SK-N-SH (cell line): ENCODE measurements around the gene OLAH. TPM values are rescaled to one million over a fixed set of nuclear protein-coding genes. Genes with fewer than 3 reads are reported as not detected.

Experiments
- CTCF ChIA-PET: fragments of 300-600, 350-600 bp; formaldehyde crosslinking; extraction: SDS; loops from one replicate; lab custom pipeline; 2021; lab: Yijun Ruan, JAX
- POLR2A ChIA-PET: fragments of 350-600 bp; sonication (Branson Sonifier 250); formaldehyde crosslinking; extraction: SDS; loops from one replicate; lab custom pipeline; 2020; ENCODE audit warnings: antibody characterized with exemption, inconsistent platforms; lab: Yijun Ruan, JAX
- DNase-seq: peaks from one replicate; pipeline ENCODE4 v3.0.0; 2012
- H2AFZ ChIP-seq: fragments of 200-600 bp; sonication (generic); 2 replicates; pipeline ENCODE4 v1.8.1; 2016; ENCODE audit warnings: antibody characterized with exemption, mild to moderate bottlenecking, low read depth
- H3F3A ChIP-seq: fragments of 200-600 bp; sonication (generic); replicated peaks from 2 replicates; pipeline ENCODE3; 2016; ENCODE audit warnings: antibody characterized with exemption, mild to moderate bottlenecking; ENCODE audit not compliant: insufficient read depth
- H3K27ac ChIP-seq, 2 experiments: fragments of 200-500 bp in 1 of 2; fragments of 200-600 bp in 1 of 2; sonication (Bioruptor generic) in 1 of 2; sonication (generic), shearing (Covaris generic) in 1 of 2; 2 replicates each; pipeline versions ENCODE4 v1.5.1 to v1.6.1; 2014 to 2016; ENCODE audit warnings: low read depth in 2 of 2, inconsistent platforms in 1 of 2, low read length in 1 of 2, mild to moderate bottlenecking in 1 of 2, mixed read lengths in 1 of 2
- H3K27me3 ChIP-seq: fragments of 200-600 bp; sonication (generic), shearing (Covaris generic); 2 replicates; pipeline ENCODE4 v1.6.1; 2016; ENCODE audit warnings: mixed run types; ENCODE audit not compliant: insufficient read depth
- H3K36me3 ChIP-seq, 2 experiments: fragments of 200-500 bp in 1 of 2; fragments of 200-600 bp in 1 of 2; sonication (Bioruptor generic) in 1 of 2; sonication (generic) in 1 of 2; replicated peaks in 1 of 2; 2 replicates each; pipeline versions ENCODE3 to v1.5.1; 2014 to 2016; ENCODE audit warnings: low read length in 1 of 2, mild to moderate bottlenecking in 1 of 2; ENCODE audit not compliant: insufficient read depth in 2 of 2, control insufficient read depth in 1 of 2
- H3K4me1 ChIP-seq, 2 experiments: fragments of 200-500 bp in 1 of 2; fragments of 200-600 bp in 1 of 2; sonication (Bioruptor generic) in 1 of 2; sonication (generic), shearing (Covaris generic) in 1 of 2; 2 replicates each; pipeline versions ENCODE4 v1.5.1 to v1.6.1; 2014 to 2016; ENCODE audit warnings: low read depth in 1 of 2, low read length in 1 of 2, mixed run types in 1 of 2; ENCODE audit not compliant: insufficient read depth in 2 of 2, control insufficient read depth in 1 of 2
- H3K4me2 ChIP-seq: fragments of 200-600 bp; sonication (generic), shearing (Covaris generic); 2 replicates; pipeline ENCODE4 v1.6.1; 2017; ENCODE audit warnings: mixed run types
- H3K4me3 ChIP-seq, 2 experiments: fragments of 200-500 bp in 1 of 2; fragments of 200-600 bp in 1 of 2; sonication (Bioruptor generic) in 1 of 2; sonication (generic), shearing (Covaris generic) in 1 of 2; 2 replicates each; pipeline versions ENCODE4 v1.5.1 to v1.8.1; 2014 to 2016; ENCODE audit warnings: low read depth in 2 of 2, inconsistent platforms in 1 of 2, low read length in 1 of 2, mild to moderate bottlenecking in 1 of 2, mixed read lengths in 1 of 2, moderate library complexity in 1 of 2
- H3K79me2 ChIP-seq: fragments of 200-600 bp; sonication (generic); 2 replicates; pipeline ENCODE4 v1.8.1; 2017; ENCODE audit warnings: mild to moderate bottlenecking; ENCODE audit not compliant: insufficient read depth
- H3K9ac ChIP-seq: fragments of 200-600 bp; sonication (generic); 2 replicates; pipeline ENCODE4 v1.6.1; 2017; ENCODE audit warnings: mixed run types
- H3K9me2 ChIP-seq: fragments of 200-600 bp; sonication (generic); 2 replicates; pipeline ENCODE4 v1.6.1; 2017; ENCODE audit warnings: mixed run types
- H3K9me3 ChIP-seq: fragments of 200-600 bp; sonication (generic); 2 replicates; pipeline ENCODE4 v1.6.1; 2017; ENCODE audit warnings: mixed run types, mild to moderate bottlenecking, moderate library complexity
- H4K20me1 ChIP-seq: fragments of 200-600 bp; sonication (generic); 2 replicates; pipeline ENCODE4 v1.6.1; 2017; ENCODE audit warnings: mild to moderate bottlenecking, mixed run types; ENCODE audit not compliant: insufficient read depth
- EZH2phosphoT487 ChIP-seq: fragments of 200-600 bp; sonication (generic); IDR thresholded peaks from 2 replicates; pipeline ENCODE4 v1.6.1; 2017; ENCODE audit warnings: low read depth, mixed run types, mild to moderate bottlenecking, antibody characterized with exemption, moderate library complexity, borderline replicate concordance
- FOXM1 ChIP-seq: IDR thresholded peaks from 2 replicates; pipeline ENCODE4 v1.4.0; 2012; ENCODE audit warnings: low read depth, mild to moderate bottlenecking
- GABPA ChIP-seq: IDR thresholded peaks from 2 replicates; pipeline ENCODE4 v1.4.0; 2012; ENCODE audit warnings: low read depth, mild to moderate bottlenecking
- IRF3 ChIP-seq: fragments of 150-350 bp; IDR thresholded peaks from 2 replicates; pipeline ENCODE4 v1.6.1; 2016; ENCODE audit warnings: mild to moderate bottlenecking, low read depth, low read length
- JUND ChIP-seq: IDR thresholded peaks from 2 replicates; pipeline ENCODE4 v1.4.0; 2012
- PBX3 ChIP-seq: IDR thresholded peaks from 2 replicates; pipeline ENCODE4; 2012
- RAD21 ChIP-seq: IDR thresholded peaks from 2 replicates; pipeline ENCODE4 v1.6.1; 2012; ENCODE audit warnings: mild to moderate bottlenecking, low read length
- RCOR1 ChIP-seq: fragments of 150-350 bp; IDR thresholded peaks from 2 replicates; pipeline ENCODE4 v1.6.1; 2017; ENCODE audit warnings: antibody characterized with exemption, low read length
- ZBTB33 ChIP-seq: IDR thresholded peaks from 2 replicates; pipeline ENCODE4 v1.4.0; 2012; ENCODE audit warnings: low read depth, borderline replicate concordance
- WGBS: methylation state at CpG from one replicate; pipeline ENCODE4 v1.1.6; 2017; ENCODE audit warnings: low lambda C conversion rate; 5-methylcytosine and 5-hydroxymethylcytosine counted together
- polyA plus RNA-seq, 3 experiments: library from polyadenylated mRNA; depleted of rRNA; stranded (reverse); fragments of >200 nt; gene quantifications; 2 replicates each; pipeline ENCODE4 v1.2.3, GENCODE V29; 2012

Gene OLAH
- polyA plus RNA-seq, 1 of the 3 experiments (the other 2 are of a cell fraction), result not detected

GRCh38 chr10:15121707-15122106 is 78.0 kb downstream of the OLAH start:
- TF ChIP-seq PBX3, result peak; percentile 18; the same call in 1 of the 2 replicates
- TF ChIP-seq JUND, result 0 out of 2 replicates have a peak, but pooled peaks have one; percentile 4
- TF ChIP-seq RCOR1, result no peak
- CTCF ChIA-PET, result no interaction called here
- peaks cover 5% of the 10 kb centered on the region for H3F3A ChIP-seq
- no peaks in the 10 kb centered on the region for H3K27me3 ChIP-seq
- H3K4me3 ChIP-seq, result no peak overlapping the region
- H3K4me1 ChIP-seq, result peaks cover 7 to 21% of the 10 kb centered on the region in 2 experiments; a peak in 3 of 4 replicates
- H3K36me3 ChIP-seq, result peaks cover 29 to 58% of the 10 kb centered on the region in 2 experiments
- WGBS, result 80% methylated on average over 1 of the region's 1 CpG
- H4K20me1 ChIP-seq, result no peaks in the 10 kb centered on the region
- POLR2A ChIA-PET, result no interaction called here
- H3K9me3 ChIP-seq, result no peaks in the 10 kb centered on the region
- H3K79me2 ChIP-seq, result no peaks in the 10 kb centered on the region
- no peak overlapping the region for H3K9ac ChIP-seq
- no peak overlapping the region for H2AFZ ChIP-seq
- no peak for DNase-seq
- H3K9me2 ChIP-seq, result no peaks in the 10 kb centered on the region
- 0 out of 4 replicates have a peak overlapping the region, but pooled peaks of 1 of the 2 experiments have one; percentile 11 for H3K27ac ChIP-seq
- H3K4me2 ChIP-seq, result no peak overlapping the region

- no peak for DNase-seq
- Histone ChIP-seq H3K27me3 (no peaks in the 10 kb centered on the region), H3K79me2 (no peaks in the 10 kb centered on the region), H3K9me3 (no peaks in the 10 kb centered on the region), H3K4me1 (peaks cover 7 to 21% of the 10 kb centered on the region in 2 experiments; a peak in 3 of 4 replicates), H3F3A (peaks cover 5% of the 10 kb centered on the region), H3K9ac (no peak overlapping the region), H3K27ac (peak overlapping the region in 1 of 2 experiments; percentile 74; a peak in 2 of 4 replicates), H3K9me2 (no peaks in the 10 kb centered on the region), H3K4me2 (no peak overlapping the region), H2AFZ (no peak overlapping the region), H3K36me3 (peaks cover 23 to 55% of the 10 kb centered on the region in 2 experiments), H3K4me3 (no peak overlapping the region), H4K20me1 (no peaks in the 10 kb centered on the region)
- TF ChIP-seq RAD21 (no peak), FOXM1 (no peak), EZH2phosphoT487 (no peak), ZBTB33 (no peak), IRF3 (no peak), GABPA (no peak), RCOR1 (no peak)
- ChIA-PET POLR2A (no interaction called here), CTCF (no interaction called here)
- 94% methylated on average over 9 of the region's 9 CpGs for WGBS
Measured at GRCh38 chr10:15122477-15123030, 78.8 kb downstream of the OLAH start.

Other genes starting within 250 kb of the OLAH start
- gene CDNF, start 205.9 kb upstream of the OLAH start, polyA plus RNA-seq (2012; rRNA removed), result 1.0 and 1.2 TPM in 2 replicates
- 8.8 and 10.8 TPM in 2 replicates for gene HSPA14, start 205.6 kb upstream of the OLAH start, polyA plus RNA-seq (2012; rRNA removed)
- gene MSANTD7, start 205.6 kb upstream of the OLAH start, polyA plus RNA-seq (2012; rRNA removed), result 3.2 and 3.9 TPM in 2 replicates
- 4.6 and 4.9 TPM in 2 replicates for gene SUV39H2, start 165.1 kb upstream of the OLAH start, polyA plus RNA-seq (2012; rRNA removed)
- 2.5 and 3.0 TPM in 2 replicates for gene DCLRE1C, start 89.8 kb upstream of the OLAH start, polyA plus RNA-seq (2012; rRNA removed)
- gene MEIG1, start 84.6 kb upstream of the OLAH start, polyA plus RNA-seq (2012; rRNA removed), result 0.42 and 0.43 TPM in 2 replicates
- 0.54 and 0.92 TPM in 2 replicates for gene ACBD7, start 44.8 kb downstream of the OLAH start, polyA plus RNA-seq (2012; rRNA removed)
- 18.5 and 20.4 TPM in 2 replicates for gene RPP38, start 53.4 kb downstream of the OLAH start, polyA plus RNA-seq (2012; rRNA removed)
- gene NMT2, start 124.8 kb downstream of the OLAH start, polyA plus RNA-seq (2012; rRNA removed), result 25.9 and 26.5 TPM in 2 replicates